ENCODE data around the gene TNF. TPM values are rescaled to one million over a fixed set of nuclear protein-coding genes. Genes with fewer than 3 reads are reported as not detected.
A peak's percentile ranks its signal among the peaks of the same experiment; 100 is the strongest.

The TNF gene
- total and polyA plus RNA-seq, 2 of the 13 experiments (the other 11 are each of a cell fraction or from before 2014, with no cell fraction given), result not detected

DNA sequence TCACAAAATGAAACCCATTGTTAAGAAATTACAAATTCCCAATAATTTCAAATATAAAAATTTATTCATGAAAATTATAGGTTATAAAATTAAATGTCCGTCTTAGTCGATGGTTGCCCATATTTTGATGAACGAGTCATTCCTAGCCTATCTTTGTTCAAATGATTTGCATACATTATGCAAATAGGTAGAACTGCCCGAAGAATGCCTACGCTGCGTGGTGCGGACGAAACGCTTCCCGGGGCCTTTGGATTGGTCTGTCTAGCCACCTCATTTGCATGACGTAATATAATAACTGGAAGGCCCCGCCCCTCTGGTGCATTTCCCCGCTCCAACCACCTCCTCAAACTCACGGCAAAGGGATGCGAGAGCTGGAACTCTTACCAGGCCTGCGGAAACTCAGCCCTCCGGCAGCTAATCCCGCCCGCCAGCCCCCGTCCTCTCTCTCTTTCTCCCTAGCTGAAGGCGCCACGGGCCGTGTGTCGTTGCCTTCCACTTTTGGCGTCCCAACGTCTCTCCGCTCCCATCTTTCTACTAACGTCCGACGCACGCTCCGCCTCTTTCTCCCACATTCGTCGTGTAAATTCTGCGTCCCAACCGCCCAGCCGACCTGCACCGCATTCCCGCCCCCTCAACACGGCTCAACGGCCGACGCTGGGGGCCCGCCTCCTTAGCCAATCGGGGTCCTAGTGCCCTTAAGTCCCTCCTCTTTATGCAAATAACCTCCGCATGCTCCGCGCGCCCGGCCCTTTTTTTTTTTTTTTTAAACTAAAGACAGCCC lies 44.6 kb downstream of the TNF start (continued):
- TF ChIP-seq, protein P1, sequence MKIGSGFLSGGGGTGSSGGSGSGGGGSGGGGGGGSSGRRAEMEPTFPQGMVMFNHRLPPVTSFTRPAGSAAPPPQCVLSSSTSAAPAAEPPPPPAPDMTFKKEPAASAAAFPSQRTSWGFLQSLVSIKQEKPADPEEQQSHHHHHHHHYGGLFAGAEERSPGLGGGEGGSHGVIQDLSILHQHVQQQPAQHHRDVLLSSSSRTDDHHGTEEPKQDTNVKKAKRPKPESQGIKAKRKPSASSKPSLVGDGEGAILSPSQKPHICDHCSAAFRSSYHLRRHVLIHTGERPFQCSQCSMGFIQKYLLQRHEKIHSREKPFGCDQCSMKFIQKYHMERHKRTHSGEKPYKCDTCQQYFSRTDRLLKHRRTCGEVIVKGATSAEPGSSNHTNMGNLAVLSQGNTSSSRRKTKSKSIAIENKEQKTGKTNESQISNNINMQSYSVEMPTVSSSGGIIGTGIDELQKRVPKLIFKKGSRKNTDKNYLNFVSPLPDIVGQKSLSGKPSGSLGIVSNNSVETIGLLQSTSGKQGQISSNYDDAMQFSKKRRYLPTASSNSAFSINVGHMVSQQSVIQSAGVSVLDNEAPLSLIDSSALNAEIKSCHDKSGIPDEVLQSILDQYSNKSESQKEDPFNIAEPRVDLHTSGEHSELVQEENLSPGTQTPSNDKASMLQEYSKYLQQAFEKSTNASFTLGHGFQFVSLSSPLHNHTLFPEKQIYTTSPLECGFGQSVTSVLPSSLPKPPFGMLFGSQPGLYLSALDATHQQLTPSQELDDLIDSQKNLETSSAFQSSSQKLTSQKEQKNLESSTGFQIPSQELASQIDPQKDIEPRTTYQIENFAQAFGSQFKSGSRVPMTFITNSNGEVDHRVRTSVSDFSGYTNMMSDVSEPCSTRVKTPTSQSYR (CRISPR knock-in tag; IDR thresholded peaks at IDR 0.05; ENCODE audit: borderline replicate concordance), result no peak
- TF ChIP-seq SPEN (CRISPR knock-in tag; IDR thresholded peaks at IDR 0.05; ENCODE audit: low read depth) (peak; percentile 75), MXI1 (IDR thresholded peaks at IDR 0.05; ENCODE audit: borderline replicate concordance, low read depth, low read length) (peak; percentile 73; the same call in 1 of the 3 replicates), ZFAT (CRISPR knock-in tag; conservative IDR thresholded peaks at IDR 0.05) (no peak), EZH2 (conservative IDR thresholded peaks at IDR 0.05; ENCODE audit: low read depth, low read length) (no peak), ZZZ3 (CRISPR knock-in tag; IDR thresholded peaks at IDR 0.05; ENCODE audit: borderline replicate concordance) (no peak; the same call in 1 of the 2 replicates), ZKSCAN5 (CRISPR knock-in tag; IDR thresholded peaks at IDR 0.05) (no peak), ZNF678 (CRISPR knock-in tag; IDR thresholded peaks at IDR 0.05) (peak; percentile 75; the same call in 1 of the 2 replicates), ZNF382 (CRISPR knock-in tag; IDR thresholded peaks at IDR 0.05; ENCODE audit: borderline replicate concordance) (no peak), HIVEP1 (CRISPR knock-in tag; IDR thresholded peaks at IDR 0.05) (no peak), KLF9 (CRISPR knock-in tag; IDR thresholded peaks at IDR 0.05; ENCODE audit: low read depth) (peak; percentile 74; the same call in 1 of the 2 replicates), IRX3 (CRISPR knock-in tag; IDR thresholded peaks at IDR 0.05; ENCODE audit: borderline replicate concordance, low read depth) (peak; percentile 92), ZNF616 (CRISPR knock-in tag; IDR thresholded peaks at IDR 0.05; ENCODE audit: low read depth) (no peak), ZNF33B (CRISPR knock-in tag; IDR thresholded peaks at IDR 0.05) (no peak), DR1 (CRISPR knock-in tag; IDR thresholded peaks at IDR 0.05) (peak; percentile 80), TBP (CRISPR knock-in tag; IDR thresholded peaks at IDR 0.05) (no peak), ZNF841 (CRISPR knock-in tag; IDR thresholded peaks at IDR 0.05; ENCODE audit: borderline replicate concordance) (peak; percentile 89; the same call in 1 of the 2 replicates)
- TF ChIP-seq, protein P2, sequence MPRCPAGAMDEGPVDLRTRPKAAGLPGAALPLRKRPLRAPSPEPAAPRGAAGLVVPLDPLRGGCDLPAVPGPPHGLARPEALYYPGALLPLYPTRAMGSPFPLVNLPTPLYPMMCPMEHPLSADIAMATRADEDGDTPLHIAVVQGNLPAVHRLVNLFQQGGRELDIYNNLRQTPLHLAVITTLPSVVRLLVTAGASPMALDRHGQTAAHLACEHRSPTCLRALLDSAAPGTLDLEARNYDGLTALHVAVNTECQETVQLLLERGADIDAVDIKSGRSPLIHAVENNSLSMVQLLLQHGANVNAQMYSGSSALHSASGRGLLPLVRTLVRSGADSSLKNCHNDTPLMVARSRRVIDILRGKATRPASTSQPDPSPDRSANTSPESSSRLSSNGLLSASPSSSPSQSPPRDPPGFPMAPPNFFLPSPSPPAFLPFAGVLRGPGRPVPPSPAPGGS (CRISPR knock-in tag; IDR thresholded peaks at IDR 0.05), result 0 out of 2 replicates have a peak, but pooled peaks have one; percentile 6
- TF ChIP-seq, protein P3, sequence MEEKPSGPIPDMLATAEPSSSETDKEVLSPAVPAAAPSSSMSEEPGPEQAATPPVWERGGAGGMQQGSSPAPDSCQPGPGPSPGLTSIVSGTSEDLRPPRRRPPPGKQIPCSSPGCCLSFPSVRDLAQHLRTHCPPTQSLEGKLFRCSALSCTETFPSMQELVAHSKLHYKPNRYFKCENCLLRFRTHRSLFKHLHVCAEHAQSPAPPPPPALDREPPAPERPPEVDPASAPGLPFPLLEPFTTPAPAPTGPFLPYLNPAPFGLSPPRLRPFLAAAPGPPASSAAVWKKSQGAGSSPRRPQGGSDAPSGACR (CRISPR knock-in tag; IDR thresholded peaks at IDR 0.05), result no peak; the same call in 1 of the 2 replicates
- TF ChIP-seq, protein P4, sequence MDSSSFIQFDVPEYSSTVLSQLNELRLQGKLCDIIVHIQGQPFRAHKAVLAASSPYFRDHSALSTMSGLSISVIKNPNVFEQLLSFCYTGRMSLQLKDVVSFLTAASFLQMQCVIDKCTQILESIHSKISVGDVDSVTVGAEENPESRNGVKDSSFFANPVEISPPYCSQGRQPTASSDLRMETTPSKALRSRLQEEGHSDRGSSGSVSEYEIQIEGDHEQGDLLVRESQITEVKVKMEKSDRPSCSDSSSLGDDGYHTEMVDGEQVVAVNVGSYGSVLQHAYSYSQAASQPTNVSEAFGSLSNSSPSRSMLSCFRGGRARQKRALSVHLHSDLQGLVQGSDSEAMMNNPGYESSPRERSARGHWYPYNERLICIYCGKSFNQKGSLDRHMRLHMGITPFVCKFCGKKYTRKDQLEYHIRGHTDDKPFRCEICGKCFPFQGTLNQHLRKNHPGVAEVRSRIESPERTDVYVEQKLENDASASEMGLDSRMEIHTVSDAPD (CRISPR knock-in tag; IDR thresholded peaks at IDR 0.05), result peak; percentile 93; the same call in 1 of the 2 replicates
- TF ChIP-seq, protein P5, sequence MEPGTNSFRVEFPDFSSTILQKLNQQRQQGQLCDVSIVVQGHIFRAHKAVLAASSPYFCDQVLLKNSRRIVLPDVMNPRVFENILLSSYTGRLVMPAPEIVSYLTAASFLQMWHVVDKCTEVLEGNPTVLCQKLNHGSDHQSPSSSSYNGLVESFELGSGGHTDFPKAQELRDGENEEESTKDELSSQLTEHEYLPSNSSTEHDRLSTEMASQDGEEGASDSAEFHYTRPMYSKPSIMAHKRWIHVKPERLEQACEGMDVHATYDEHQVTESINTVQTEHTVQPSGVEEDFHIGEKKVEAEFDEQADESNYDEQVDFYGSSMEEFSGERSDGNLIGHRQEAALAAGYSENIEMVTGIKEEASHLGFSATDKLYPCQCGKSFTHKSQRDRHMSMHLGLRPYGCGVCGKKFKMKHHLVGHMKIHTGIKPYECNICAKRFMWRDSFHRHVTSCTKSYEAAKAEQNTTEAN (CRISPR knock-in tag; conservative IDR thresholded peaks at IDR 0.05), result peak; percentile 78
